ENCODE measurements around the gene IVD.

IVD gene

DNA sequence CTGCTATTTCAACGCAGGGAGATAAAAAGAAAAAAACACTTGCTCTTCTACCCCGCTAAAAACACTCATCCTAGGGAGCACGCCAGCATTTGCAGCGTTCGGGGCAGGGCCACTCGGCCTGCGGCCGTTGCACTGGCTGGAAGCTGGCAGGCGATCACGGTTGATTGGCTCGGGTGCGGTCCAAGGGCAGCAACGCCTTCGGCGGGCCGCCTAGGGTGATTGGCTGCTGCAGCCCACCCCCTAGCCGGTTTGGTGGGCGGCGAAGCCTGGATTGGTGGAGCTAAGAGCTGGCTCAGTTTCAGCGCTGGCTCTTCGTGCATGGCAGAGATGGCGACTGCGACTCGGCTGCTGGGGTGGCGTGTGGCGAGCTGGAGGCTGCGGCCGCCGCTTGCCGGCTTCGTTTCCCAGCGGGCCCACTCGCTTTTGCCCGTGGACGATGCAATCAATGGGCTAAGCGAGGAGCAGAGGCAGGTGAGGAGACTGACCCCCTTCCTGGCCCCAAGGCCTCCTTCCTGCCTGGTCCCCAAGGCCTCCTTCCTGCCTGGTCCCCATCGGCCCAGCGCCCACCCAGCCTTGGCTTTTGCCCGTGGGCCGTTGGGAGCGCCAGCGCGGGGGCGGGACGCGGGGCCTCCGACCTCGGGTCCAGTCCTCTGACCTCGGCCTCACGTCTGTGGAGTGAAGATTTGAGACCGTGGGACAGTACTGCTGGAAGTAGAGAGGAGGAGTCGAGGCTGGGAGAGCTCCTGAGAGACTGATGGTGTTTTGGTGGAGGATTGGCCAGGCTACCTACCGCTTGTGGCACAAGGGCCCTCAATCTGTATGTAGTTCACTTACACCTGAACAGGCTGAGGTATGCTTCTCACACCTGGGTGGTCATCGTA lies at the start of gene IVD:
Gene IVD, plus strand, starts transcription at position 295 of the 881 bp plus-strand sequence. Its CDS starts 33 bp downstream, at position 328.
- peak; percentile 75 to 86 (median 84) for DNase-seq (ENCODE audit: low read depth in 2 of 3, low spot score in 2 of 3)

DNA sequence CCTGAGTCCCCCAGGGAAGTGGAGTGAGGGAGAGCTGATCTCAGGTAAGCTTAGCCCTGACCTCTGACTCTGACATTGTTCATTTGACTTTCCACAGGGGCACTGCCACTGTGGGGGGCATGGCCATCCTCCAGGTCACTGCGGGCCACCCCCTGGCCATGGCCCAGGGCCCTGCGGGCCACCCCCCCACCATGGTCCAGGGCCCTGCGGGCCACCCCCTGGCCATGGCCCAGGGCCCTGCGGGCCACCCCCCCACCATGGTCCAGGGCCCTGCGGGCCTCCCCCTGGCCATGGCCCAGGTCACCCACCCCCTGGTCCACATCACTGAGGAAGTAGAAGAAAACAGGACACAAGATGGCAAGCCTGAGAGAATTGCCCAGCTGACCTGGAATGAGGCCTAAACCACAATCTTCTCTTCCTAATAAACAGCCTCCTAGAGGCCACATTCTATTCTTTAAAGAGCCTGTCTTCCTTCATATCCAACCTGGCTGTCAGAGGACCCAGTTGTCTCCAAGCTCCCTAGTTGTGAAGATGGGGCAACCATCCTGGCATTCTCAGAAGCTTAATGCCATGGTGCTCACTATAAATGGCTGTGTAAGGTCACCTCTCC lies 49.5 kb upstream of the IVD start:
- DNase-seq (ENCODE audit: low read depth in 2 of 3, low spot score in 2 of 3): no peak

DNA sequence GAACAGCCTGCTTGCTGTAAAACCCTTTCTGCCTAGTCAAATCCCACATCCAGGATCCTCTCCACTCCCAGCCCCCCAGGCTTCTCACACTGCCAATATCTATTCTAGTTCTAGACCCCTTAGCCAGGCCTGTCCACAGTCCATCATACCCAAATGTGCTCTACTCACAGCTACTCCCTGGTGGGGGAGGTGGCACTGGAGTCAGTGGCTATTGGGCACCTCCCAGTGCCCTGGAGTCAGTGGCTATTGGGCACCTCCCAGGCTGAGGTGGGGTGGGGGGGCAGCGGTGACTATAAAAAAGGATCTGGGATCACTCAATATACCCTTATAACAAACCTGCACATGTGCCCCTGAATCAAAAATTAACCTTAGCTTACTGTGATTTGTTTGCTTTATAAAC lies 48.3 kb upstream of the IVD start:
- DNase-seq (ENCODE audit: low read depth in 2 of 3, low spot score in 2 of 3): no peak

DNA sequence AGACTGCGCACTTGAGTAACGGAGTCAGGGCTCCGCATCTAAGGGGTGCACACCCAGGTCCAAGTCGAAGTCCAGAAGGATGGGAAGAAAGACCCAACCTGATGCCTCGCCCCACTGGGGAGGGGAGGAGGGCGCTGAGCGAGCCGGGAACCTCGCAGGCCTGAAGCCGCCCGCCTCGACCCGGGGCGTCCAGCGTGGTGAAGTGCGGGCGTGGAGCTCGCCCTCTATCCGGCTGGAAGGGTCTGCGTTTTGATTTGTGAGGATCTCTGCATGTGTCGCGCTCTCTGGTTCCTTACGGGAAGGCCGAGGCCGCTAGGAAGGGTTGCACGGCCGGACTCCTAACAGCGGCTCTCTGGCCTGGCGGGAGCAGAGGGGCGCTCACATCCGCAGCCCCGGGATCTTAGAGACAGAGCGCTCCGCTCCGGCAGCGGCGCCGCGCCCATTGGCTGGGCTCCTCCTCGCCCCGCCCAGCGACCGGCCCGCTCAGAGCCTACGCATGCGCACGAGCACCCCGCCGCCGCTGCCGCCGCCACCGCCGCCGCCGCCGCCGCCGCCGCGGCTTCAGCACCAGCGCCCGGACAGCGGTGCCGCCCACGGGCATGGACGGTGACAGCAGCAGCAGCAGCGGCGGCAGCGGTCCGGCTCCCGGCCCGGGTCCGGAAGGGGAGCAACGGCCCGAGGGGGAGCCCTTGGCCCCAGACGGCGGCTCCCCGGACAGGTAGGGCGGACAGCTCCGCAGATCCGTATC lies 47.7 kb upstream of the IVD start, which contains the start of gene DISP2:
Gene DISP2, plus strand, starts transcription at position 497 of the 748 bp plus-strand sequence. Its CDS starts 103 bp downstream, at position 600.
- DNase-seq (ENCODE audit: low read depth in 2 of 3, low spot score in 2 of 3): peak; percentile 70 to 85 (median 76)

DNA sequence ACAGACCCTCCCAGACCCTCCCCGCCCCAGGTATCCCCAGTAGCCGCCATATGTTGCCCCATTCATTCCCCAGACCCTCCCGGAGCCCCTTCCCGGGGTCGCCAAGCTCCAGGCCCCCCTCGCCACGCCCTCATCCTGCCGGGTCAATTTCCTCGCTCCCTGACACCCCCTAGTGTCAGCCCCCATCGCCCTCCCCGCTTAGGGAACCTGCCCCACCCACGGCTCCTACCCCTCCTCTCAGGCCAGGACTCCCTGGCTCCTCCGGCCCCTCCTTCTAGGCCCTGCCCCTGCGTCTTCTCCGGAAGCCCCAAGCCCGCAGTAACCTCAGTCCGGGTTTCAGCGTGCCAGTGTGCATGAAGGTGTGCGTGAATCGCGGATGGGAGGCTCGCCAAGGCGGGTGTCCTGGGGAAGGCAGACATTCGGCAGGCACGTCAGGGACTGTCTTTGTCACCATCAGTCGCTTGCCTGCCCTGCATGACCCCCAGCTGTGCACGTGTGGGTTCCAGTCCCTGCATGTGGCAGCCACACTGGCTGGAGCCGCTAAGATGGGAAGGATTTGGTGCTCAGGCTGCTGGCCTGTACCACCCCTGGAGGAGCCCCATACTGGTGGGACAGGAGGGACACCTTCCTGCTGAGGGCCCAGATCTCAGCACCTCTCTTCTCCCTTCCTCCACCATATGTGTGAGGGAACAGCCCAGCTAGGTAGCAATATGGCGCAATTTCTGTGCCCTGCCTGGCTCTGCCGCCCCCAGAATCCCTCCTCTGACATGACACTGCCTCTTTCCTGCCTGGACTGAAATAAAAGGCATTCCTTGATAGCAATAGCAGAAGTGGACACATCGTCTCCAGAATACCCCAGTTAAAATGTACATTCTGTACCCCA lies 46.9 kb upstream of the IVD start:
- no peak for DNase-seq (ENCODE audit: low read depth in 2 of 3, low spot score in 2 of 3)

DNA sequence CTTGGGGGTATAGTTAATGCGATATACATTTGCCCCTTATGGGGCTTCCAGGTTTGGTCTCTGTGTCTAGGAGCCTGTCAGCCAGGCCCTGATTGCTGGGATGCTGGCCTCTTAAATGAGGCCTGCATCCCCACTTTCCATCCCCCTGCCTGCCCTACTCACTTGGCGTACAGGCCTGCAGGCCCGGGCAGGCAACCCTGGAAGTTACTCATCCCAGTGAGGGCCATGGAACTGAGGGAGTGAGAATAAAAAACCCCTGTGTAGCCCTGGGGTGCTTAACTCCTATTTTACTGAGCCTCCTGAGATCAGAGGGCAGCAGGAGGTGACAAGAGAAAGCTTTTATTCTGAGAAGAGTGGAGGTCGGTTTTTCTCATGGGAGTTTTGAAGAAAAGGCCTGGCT lies 45.6 kb upstream of the IVD start:
- DNase-seq (ENCODE audit: low read depth in 2 of 3, low spot score in 2 of 3): no peak

DNA sequence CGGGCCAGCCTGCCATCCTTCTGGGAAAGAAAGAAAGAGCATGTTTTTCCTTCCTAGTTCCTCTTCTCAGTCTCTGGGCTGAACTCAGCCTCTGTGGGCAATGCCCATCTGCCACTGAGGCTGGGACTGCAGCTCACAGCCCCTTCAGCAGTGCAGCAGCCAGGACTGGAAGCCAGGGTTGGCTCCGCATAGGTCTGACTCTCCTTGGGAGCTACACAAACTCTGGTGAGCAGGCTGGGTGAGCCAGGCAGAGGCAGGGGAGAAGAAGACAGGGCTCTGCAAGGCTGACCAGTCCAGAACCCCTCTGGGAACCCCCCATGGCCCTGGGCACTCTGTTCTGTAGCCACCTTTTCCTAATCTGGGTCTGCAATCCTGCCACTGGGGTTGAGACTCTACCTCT lies 44.0 kb upstream of the IVD start:
- no peak for DNase-seq (ENCODE audit: low read depth in 2 of 3, low spot score in 2 of 3)

DNA sequence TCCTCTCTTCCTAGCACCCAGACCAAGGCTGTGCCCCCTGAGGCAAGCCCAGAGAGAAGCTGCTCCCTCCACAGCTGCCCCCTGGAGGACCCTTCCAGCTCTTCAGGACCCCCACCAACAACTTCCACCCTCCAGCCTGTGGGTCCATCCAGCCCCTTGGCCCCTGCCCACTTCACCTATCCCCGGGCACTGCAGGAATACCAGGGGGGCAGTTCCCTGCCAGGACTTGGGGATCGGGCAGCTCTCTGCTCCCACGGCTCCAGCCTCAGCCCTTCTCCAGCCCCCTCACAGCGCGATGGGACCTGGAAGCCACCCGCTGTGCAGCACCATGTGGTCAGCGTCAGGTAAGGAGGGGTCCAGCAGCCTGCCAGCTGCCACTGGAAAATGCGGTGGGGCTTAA lies 42.0 kb upstream of the IVD start:
- DNase-seq (ENCODE audit: low read depth in 2 of 3, low spot score in 2 of 3): no peak

DNA sequence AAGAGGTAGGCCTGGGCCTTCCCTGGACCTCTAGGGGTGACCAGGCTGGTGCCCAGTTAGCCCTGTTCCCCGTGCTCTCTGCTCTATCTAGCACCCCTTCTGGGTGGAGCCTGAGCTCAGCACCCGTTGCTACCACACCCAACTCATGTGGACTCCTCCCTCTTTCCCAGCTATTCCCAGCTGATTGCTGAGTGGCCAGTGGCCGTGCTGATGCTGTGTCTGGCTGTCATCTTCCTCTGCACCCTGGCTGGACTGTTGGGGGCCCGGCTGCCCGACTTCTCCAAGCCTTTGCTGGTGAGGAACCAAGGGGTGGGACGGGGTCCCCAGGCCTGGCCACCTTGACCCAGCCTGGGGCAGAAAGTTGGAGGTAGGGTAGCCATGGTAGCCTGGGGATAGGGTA lies 41.3 kb upstream of the IVD start:
- DNase-seq (ENCODE audit: low read depth in 2 of 3, low spot score in 2 of 3): no peak

DNA sequence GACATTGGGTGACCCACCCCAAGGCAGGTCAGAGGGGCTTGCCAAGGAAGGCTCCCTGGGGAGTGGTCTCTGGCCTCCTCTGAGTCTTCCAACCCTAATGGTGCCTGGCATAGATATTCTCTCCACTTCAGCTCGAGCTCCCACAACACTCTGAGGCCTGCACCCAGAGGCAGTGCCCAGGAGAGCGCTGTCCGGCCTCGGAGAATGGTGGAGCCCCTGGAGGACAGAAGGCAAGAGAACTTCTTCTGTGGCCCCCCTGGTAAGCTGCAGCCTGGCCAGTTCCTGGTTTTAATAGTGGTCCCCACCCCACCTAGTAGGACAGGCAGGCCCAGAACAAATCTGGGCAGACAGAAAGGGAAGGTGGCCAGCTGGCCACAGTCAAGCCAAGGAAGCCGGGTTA lies 40.6 kb upstream of the IVD start:
- no peak for DNase-seq (ENCODE audit: low read depth in 2 of 3, low spot score in 2 of 3)

DNA sequence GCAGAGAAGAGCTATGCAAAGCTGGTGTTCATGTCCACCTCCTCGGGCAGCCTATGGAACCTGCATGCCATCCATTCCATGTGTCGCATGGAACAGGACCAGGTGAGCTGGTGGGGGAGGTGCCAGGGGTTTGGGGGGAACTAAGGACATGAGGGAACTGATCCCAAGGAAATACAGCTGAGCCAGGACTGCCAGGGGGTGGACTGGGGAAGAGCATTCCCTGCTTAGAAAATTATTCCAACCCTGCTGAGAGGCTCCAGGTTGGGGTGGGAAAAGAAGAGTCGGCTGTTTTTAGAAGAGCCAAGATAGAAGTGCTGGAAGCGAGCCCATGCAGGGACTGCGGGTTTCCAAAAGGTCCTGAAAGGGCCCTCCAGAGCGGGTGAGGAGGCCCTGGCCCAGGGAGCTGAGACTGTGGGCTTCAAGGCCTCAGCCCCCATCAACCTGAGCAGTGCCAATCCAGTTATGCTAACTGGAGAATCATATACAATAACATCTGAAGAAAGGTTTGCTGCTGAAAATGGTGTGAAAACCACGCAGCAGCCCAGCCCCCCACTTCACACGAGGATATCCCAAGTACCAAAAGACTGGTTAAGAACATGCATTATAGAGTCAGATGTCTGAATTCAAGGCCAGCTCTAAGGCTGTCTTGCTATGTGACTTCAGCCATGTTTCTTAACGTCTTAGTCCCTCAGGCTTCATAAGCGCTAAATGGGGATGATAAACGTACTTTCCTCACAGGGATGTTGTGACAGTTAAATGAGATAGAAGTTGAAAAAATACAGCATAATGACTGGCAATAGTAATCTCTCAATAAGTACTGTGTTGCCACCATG lies 39.8 kb upstream of the IVD start:
- no peak for DNase-seq (ENCODE audit: low read depth in 2 of 3, low spot score in 2 of 3)

DNA sequence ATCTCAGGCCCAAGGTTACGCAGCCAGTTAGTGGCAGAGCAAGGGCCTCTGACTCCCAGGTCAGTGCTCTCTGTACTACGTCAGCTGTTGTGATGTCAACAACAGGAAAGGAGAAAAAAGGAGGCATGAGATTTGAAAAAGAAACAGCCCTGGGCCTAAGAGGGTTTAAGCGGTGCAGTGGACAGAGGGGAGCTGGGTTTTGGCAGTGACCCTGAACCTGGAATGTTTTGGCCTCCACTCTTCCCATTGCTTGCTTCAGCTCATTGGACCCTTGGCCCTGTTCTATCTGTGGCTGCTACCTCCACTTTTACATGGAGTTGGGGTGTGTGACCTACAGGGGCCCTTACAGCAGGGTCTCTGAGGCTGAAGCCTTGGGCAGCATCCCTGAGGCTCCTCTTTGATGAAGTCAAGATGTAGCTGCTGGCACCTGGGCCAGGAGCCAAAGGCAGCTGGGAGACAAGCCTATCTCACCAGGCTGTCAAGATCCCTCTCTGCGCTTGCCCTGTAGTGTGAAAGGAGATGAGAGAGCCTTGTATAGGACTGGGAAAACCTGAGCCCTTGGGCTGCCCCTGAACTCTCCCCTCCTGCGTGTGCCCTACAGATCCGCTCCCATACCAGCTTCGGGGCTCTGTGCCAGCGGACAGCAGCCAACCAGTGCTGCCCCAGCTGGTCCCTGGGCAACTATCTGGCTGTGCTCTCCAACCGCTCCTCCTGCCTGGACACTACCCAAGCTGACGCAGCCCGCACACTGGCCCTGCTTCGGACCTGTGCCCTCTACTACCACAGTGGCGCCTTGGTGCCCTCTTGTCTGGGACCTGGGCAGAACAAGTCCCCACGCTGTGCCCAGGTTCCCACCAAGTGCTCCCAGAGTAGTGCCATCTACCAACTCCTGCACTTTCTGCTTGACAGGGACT lies 38.9 kb upstream of the IVD start:
- no peak for DNase-seq (ENCODE audit: low read depth in 2 of 3, low spot score in 2 of 3)

DNA sequence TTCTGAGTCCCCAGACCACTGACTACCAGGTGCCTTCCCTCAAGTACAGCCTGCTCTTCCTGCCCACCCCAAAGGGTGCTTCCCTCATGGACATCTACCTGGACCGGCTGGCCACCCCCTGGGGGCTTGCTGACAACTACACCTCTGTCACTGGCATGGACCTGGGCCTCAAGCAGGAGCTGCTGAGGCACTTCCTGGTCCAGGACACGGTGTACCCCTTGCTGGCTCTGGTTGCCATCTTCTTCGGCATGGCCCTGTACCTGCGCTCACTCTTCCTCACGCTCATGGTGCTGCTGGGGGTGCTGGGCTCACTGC lies 38.3 kb upstream of the IVD start:
- no peak for DNase-seq (ENCODE audit: low read depth in 2 of 3, low spot score in 2 of 3)

DNA sequence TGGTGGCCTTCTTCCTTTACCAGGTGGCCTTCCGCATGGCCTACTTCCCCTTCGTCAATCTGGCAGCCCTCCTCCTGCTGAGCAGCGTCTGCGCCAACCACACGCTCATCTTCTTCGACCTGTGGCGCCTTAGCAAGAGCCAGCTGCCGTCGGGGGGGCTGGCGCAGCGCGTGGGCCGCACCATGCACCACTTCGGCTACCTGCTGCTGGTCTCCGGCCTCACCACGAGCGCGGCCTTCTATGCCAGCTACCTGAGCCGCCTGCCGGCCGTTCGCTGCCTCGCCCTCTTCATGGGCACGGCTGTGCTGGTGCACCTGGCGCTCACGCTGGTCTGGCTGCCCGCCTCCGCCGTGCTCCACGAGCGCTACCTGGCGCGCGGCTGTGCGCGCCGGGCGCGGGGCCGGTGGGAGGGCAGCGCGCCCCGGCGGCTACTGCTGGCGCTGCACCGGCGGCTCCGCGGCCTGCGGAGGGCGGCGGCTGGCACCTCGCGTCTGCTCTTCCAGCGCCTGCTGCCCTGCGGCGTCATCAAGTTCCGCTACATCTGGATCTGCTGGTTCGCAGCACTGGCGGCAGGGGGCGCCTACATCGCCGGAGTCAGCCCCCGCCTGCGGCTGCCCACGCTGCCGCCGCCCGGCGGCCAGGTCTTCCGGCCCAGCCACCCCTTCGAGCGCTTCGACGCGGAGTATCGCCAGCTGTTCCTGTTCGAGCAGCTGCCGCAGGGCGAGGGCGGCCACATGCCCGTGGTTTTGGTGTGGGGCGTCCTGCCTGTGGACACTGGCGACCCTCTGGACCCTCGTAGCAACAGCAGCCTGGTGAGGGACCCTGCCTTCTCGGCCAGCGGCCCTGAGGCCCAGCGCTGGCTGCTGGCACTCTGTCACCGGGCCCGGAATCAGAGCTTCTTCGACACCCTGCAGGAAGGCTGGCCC lies 37.6 kb upstream of the IVD start:
- peak; percentile 56 to 74 (median 69) for DNase-seq (ENCODE audit: low read depth in 2 of 3, low spot score in 2 of 3)

DNA sequence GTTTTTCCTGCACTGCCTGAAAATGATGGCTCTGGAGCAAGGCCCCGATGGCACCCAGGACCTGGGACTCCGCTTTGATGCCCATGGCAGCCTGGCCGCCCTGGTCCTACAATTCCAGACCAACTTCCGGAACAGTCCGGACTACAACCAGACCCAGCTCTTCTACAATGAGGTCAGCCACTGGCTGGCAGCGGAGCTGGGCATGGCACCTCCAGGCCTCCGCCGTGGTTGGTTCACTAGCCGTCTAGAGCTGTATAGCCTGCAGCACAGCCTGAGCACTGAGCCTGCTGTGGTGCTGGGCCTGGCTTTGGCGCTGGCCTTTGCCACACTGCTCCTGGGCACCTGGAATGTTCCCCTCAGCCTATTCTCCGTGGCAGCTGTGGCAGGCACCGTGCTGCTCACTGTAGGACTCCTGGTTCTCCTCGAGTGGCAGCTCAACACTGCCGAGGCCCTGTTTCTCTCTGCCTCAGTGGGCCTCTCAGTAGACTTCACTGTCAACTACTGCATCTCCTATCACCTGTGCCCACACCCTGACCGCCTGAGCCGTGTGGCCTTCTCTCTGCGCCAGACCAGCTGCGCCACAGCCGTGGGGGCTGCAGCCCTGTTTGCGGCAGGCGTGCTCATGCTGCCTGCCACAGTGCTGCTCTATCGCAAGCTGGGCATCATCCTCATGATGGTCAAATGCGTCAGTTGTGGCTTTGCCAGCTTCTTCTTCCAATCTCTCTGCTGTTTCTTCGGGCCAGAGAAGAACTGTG lies 36.7 kb upstream of the IVD start:
- no peak for DNase-seq (ENCODE audit: low read depth in 2 of 3, low spot score in 2 of 3)

DNA sequence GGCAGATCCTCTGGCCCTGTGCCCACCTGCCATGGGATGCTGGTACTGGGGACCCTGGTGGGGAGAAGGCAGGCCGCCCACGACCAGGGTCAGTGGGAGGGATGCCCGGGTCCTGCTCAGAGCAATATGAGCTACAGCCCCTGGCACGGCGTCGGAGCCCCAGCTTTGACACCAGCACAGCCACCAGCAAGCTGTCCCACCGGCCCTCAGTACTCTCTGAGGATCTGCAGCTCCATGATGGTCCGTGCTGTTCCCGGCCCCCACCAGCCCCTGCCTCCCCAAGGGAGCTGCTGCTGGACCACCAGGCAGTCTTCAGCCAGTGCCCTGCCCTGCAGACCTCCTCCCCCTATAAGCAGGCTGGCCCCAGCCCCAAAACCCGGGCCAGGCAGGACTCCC lies 36.1 kb upstream of the IVD start:
- no peak for DNase-seq (ENCODE audit: low read depth in 2 of 3, low spot score in 2 of 3)

DNA sequence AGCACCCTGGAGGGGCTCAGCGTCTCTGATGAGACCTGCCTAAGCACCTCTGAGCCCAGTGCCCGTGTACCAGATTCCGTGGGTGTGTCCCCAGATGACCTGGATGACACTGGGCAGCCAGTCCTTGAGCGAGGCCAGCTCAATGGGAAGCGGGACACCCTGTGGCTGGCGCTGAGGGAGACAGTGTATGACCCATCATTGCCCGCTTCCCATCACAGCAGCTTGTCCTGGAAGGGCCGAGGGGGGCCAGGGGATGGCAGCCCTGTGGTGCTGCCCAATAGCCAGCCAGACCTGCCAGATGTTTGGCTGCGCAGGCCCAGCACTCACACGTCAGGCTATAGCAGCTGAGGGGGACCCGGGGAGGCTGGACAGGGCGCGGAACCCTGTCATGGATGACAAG lies 35.6 kb upstream of the IVD start:
- DNase-seq (ENCODE audit: low read depth in 2 of 3, low spot score in 2 of 3): no peak
